Lower leg skin (tissue), 3 donors: ENCODE results near the gene IRX5.

ENCODE experiments used
- POLR2A ChIP-seq, 2 donors: fragments of 450-650 bp; IDR thresholded peaks; one replicate each; pipeline ENCODE4 v1.6.1; 2016 to 2017; ENCODE audit warnings: antibody characterized with exemption in 2 of 2, mild to moderate bottlenecking in 1 of 2, moderate library complexity in 1 of 2
- TF ChIP-seq, protein P1 (sequence below), 3 donors: fragments of 450-650 bp; IDR thresholded peaks; one replicate each; pipeline ENCODE4 v1.5.1; 2016; ENCODE audit warnings: antibody characterized with exemption in 3 of 3, mild to moderate bottlenecking in 3 of 3, moderate library complexity in 2 of 3

DNA sequence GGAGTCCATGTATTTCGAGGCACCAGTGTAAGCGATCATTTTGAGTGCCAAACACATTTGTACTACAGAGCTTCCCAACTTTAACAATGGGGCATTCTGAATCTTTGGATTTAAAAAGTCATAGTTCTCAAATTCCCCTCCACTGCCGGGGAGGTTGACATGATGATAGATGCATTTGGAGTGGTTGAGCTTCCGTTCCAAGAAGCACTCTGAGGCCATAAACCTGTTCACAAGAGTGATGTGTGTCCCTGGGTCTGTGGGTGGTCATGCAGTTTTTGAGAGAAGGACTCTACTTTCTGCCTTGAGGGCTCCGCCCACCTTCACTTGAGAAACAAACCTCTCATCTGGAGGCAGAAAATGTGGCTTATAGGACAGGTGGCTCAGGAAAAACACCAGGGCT lies 43.7 kb downstream of the IRX5 start:
- TF ChIP-seq, protein P1, sequence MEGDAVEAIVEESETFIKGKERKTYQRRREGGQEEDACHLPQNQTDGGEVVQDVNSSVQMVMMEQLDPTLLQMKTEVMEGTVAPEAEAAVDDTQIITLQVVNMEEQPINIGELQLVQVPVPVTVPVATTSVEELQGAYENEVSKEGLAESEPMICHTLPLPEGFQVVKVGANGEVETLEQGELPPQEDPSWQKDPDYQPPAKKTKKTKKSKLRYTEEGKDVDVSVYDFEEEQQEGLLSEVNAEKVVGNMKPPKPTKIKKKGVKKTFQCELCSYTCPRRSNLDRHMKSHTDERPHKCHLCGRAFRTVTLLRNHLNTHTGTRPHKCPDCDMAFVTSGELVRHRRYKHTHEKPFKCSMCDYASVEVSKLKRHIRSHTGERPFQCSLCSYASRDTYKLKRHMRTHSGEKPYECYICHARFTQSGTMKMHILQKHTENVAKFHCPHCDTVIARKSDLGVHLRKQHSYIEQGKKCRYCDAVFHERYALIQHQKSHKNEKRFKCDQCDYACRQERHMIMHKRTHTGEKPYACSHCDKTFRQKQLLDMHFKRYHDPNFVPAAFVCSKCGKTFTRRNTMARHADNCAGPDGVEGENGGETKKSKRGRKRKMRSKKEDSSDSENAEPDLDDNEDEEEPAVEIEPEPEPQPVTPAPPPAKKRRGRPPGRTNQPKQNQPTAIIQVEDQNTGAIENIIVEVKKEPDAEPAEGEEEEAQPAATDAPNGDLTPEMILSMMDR (IDR thresholded peaks at IDR 0.05), result no peak
- TF ChIP-seq POLR2A (IDR thresholded peaks at IDR 0.05), result no peak
